Measurements from ENCODE around the gene COL6A5.

COL6A5 gene

DNA sequence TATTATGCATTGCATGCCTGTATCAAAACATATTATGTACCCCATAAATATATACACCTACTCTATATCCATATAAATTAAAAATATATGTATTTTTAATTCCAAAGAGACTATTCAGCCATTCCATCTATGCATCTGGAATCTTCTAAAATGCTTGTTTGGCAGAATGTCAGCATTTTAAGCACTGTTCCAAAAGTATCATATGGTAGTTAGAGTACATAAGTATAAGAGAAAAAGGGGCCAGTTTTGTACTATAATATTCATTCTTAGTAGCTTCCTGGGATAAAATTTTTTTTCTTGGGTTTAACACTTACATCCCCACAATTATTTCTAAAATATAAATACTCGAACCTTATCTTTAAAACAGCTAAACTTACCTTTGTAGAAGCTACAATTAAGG is 111.1 kb downstream of the COL6A5 start:
- DNase-seq (ENCODE audit: low spot score), result no peak
- TF ChIP-seq, protein P1, sequence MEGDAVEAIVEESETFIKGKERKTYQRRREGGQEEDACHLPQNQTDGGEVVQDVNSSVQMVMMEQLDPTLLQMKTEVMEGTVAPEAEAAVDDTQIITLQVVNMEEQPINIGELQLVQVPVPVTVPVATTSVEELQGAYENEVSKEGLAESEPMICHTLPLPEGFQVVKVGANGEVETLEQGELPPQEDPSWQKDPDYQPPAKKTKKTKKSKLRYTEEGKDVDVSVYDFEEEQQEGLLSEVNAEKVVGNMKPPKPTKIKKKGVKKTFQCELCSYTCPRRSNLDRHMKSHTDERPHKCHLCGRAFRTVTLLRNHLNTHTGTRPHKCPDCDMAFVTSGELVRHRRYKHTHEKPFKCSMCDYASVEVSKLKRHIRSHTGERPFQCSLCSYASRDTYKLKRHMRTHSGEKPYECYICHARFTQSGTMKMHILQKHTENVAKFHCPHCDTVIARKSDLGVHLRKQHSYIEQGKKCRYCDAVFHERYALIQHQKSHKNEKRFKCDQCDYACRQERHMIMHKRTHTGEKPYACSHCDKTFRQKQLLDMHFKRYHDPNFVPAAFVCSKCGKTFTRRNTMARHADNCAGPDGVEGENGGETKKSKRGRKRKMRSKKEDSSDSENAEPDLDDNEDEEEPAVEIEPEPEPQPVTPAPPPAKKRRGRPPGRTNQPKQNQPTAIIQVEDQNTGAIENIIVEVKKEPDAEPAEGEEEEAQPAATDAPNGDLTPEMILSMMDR (IDR thresholded peaks at IDR 0.05; ENCODE audit: extremely low read depth, missing control alignments), result no peak

DNA sequence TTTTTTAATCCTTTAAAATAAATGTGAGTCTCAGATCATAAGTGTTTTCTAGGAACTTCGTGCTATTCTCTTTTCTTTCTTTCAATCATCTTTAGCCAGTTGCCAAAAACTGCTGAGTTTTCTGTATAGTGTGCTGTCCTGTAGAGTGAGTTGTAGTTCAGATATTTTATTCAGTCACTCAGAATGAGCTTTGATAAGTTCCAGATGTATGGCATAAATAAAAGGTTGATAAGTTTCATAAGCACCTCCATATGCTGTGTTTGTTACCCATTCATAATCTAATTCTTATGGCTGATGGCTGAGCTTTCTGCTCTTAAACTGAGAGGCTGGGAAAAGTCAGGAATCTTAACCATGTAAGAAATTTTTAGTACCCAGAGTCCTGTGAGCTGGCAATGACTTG is 112.2 kb downstream of the COL6A5 start:
- TF ChIP-seq, protein P1 (IDR thresholded peaks at IDR 0.05; ENCODE audit: extremely low read depth, missing control alignments), result no peak
- no peak for DNase-seq (ENCODE audit: low spot score)

DNA sequence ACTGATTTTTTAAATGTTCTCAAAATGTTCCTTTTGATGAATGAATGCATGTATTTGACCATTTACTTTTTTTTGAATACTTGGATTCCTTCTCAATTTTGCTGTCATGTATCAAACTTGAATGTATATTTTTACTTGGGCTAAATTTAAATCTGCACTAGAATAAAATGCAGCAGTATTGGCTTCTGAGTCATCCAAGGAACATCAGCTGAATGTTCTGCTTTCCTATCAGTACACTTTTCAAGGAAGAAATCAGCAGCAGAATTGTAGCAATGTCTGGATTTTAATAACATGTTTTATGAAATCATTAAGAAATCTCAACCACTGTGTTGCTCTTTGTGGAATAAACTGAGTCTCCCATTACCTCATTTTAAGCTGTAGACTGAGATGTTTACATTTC is 114.5 kb downstream of the COL6A5 start:
- TF ChIP-seq, protein P1 (IDR thresholded peaks at IDR 0.05; ENCODE audit: extremely low read depth, missing control alignments), result no peak
- no peak for DNase-seq (ENCODE audit: low spot score)

DNA sequence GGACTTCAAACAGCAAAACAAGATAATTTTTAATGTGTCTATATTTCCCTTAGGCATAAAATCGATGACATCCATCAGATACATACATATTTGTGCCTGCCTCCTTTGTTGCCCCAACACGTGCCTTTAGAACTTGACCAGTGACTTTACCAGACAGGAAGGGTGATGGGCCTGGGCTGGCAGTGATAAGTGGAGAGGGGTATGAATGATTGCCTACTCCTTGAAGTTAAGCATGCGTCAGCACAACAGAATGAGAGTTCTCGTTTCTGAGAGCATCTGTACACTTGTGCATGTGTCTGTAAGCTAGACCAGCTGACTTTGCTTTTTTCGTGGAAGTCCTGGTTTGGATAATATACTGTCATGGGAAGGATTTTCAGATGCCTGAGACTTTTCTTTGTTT is 116.6 kb downstream of the COL6A5 start:
- DNase-seq (ENCODE audit: low spot score), result no peak
- TF ChIP-seq, protein P1 (IDR thresholded peaks at IDR 0.05; ENCODE audit: extremely low read depth, missing control alignments), result no peak

DNA sequence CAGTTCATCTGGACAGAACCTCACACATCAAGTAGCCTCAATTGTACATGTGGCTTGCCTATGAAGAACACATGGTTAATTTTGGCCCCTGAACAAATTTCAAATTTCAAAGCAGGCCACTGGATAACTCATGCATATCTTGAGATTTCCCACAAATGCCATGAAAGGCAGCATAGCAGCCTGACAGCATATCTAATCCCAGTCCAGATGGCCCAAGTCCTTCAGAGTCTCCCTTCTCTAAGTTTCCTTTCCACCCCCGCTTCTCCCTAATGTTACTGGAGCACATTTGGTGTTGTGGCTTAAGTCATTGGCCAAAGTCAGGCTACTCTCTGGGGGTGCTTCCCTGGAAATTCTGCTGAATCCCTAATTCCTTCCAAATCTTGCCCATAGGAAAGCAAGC is 117.7 kb downstream of the COL6A5 start:
- TF ChIP-seq, protein P1 (IDR thresholded peaks at IDR 0.05; ENCODE audit: extremely low read depth, missing control alignments), result no peak

DNA sequence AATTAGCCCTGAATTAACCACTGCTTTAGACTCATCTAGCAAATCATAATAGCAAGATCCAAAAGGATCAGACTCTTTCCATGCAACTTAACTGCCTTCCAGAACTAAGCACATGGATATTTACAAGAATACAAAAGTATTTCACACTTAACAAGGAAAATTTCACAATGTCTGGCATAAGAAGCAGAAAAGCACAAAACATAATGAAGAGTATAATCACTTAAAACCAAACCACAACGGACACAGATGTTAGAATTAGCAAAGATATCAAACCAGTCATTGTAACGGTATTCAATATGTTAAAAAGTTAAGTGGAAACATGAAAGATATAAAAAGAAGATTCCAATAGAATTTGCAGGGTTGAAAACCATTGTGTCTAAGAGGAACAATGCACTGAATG is 120.0 kb downstream of the COL6A5 start:
- no peak for DNase-seq (ENCODE audit: low spot score)
- TF ChIP-seq, protein P1 (IDR thresholded peaks at IDR 0.05; ENCODE audit: extremely low read depth, missing control alignments), result no peak

More for the DNA sequence above, 117.7 kb downstream of the COL6A5 start:
- DNase-seq (ENCODE audit: low spot score), result no peak

DNA sequence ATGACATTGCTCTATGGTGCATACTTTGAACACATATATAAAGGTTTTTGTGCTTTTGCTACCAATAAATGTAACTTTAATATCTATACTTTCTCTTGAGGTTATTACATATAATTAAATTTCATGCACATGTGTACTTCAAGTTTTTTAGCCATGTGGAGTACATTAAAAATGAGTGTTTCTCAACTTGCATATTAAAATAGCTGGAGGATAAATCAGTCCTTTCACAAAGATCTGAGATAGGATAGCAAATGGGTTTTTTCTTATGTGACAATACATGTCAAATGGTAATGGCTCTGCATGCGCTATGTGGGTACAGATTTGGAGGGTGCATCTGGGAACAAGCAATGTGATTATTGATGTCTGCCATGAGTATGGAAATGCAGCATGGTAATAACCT is 122.8 kb downstream of the COL6A5 start:
- DNase-seq (ENCODE audit: low spot score), result no peak
- TF ChIP-seq, protein P1 (IDR thresholded peaks at IDR 0.05; ENCODE audit: extremely low read depth, missing control alignments), result no peak

Measured in GM20000 (cell line).